GM10248 (cell line): Measurements from ENCODE around the gene HSPG2.
A peak's percentile ranks its signal among the peaks of the same experiment; 100 is the strongest.

Source experiments
- CTCF ChIA-PET: fragments of 300-600 bp; sonication (Branson Sonifier 250); formaldehyde crosslinking; extraction: SDS; loops from one replicate; lab custom pipeline; 2021; ENCODE audit warnings: antibody characterized with exemption; lab: Yijun Ruan, JAX
- POLR2A ChIA-PET: fragments of 350-650 bp; sonication (Branson Sonifier 250); formaldehyde crosslinking; extraction: SDS; loops from one replicate; lab custom pipeline; 2020; ENCODE audit warnings: antibody characterized with exemption; lab: Yijun Ruan, JAX
- DNase-seq: peaks from one replicate; pipeline ENCODE4 v3.0.0; 2012; ENCODE audit errors: extremely low spot score
- CTCF ChIP-seq: IDR thresholded peaks from 2 replicates; pipeline ENCODE4 v1.5.1; 2012; ENCODE audit warnings: mild to moderate bottlenecking, low read depth; ENCODE audit errors: extremely low read depth, missing control alignments, control extremely low read depth

HSPG2 gene

GRCh38 chr1:21855257-21856096, 81.6 kb downstream of the HSPG2 start:
- TF ChIP-seq CTCF = no peak
- ChIA-PET POLR2A (no interaction called here), CTCF (no interaction called here)
- no peak for DNase-seq

GRCh38 chr1:21854751-21855131, 82.4 kb downstream of the HSPG2 start:
- ChIA-PET POLR2A (no interaction called here), CTCF (no interaction called here)
- no peak for DNase-seq
- TF ChIP-seq CTCF = no peak

- no peak for DNase-seq
- POLR2A ChIA-PET = no interaction called here
- no peak for TF ChIP-seq CTCF
- CTCF ChIA-PET = no interaction called here
Measured at GRCh38 chr1:21854090-21854750, 82.9 kb downstream of the HSPG2 start.

- no peak for TF ChIP-seq CTCF
- DNase-seq = no peak
- ChIA-PET POLR2A (no interaction called here), CTCF (no interaction called here)
Measured at GRCh38 chr1:21853131-21853427, 84.0 kb downstream of the HSPG2 start.

- peak; percentile 80 for DNase-seq
- ChIA-PET CTCF (no interaction called here), POLR2A (no interaction called here)
- TF ChIP-seq CTCF = no peak
Measured at GRCh38 chr1:21852282-21853130, 84.6 kb downstream of the HSPG2 start.

GRCh38 chr1:21851430-21852250, 85.5 kb downstream of the HSPG2 start:
- TF ChIP-seq CTCF = no peak
- ChIA-PET POLR2A (no interaction called here), CTCF (interaction anchor here (0.9 to 1.0 kb wide), 2 partner anchors 9 to 114 kb away, joined by 3 read pairs; no protein-coding TSS in a partner anchor)
- DNase-seq = no peak
